ENCODE measurements around the gene PCF11.

DNA sequence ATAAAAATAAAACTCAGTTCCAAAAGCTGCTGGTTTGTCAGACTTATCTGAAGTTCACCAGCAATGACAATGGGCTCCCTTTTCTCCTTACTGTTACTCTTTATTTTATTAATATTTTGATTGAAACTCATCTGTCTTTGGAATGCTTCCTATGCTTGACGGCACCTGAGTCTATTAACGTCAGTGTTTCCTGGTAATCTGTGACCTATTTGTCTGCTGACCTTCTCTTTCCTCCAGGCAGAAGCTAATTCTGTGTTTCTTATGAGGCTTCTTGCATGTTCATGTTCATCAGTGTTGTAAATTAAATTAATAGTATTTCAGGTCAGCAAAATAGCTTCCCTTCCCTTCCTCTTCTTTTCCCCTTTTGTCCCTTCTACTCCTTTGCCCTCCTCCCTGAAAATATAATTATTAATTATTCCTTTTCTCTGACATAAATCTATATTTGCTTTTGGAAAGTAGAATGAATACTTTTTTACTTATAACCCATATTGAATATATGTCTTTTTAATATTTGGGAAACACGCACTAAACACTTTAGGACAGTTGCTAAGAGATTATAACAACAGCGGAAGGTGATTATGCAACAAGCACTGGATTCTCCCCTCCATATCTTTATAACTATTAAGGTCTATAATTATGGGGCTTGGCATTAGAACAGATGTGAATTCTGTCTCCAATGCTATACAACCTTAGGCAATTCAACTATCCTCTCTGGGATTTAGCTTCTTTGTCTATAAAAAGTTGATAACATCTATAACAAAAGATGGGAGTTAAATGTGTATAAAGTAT is 32.1 kb upstream of the PCF11 start:
- TF ChIP-seq ZNF274 (IDR thresholded peaks at IDR 0.05; ENCODE audit: low read depth, low read length) (no peak), YY1 (IDR thresholded peaks at IDR 0.05; ENCODE audit: insufficient read depth, insufficient read length) (no peak)

All from NT2/D1 (cell line).